HL-60 (cell line): Measurements from ENCODE around the gene MPG.

Source experiments
- DNase-seq, 2 experiments: peaks; one replicate each; pipeline ENCODE4 v3.0.0-alpha.2; 2010 to 2020; ENCODE audit warnings: low read depth in 1 of 2, low spot score in 1 of 2
- H3K27ac ChIP-seq: fragments of 250-450 bp; sonication (Bioruptor Pico); replicated peaks from 2 replicates; pipeline ENCODE4 v1.5.1; 2020; ENCODE audit warnings: mild to moderate bottlenecking, moderate library complexity
- H3K27me3 ChIP-seq: fragments of 250-450 bp; sonication (Bioruptor Pico); 2 replicates; pipeline ENCODE4 v1.5.1; 2021; ENCODE audit warnings: mild to moderate bottlenecking, moderate library complexity; ENCODE audit not compliant: insufficient read depth, poor library complexity, severe bottlenecking
- H3K4me3 ChIP-seq: replicated peaks from 2 replicates; pipeline ENCODE4 v1.5.1; 2011; ENCODE audit warnings: mild to moderate bottlenecking, control low read depth, low read length; ENCODE audit not compliant: insufficient read depth
- GABPA ChIP-seq: IDR thresholded peaks from 2 replicates; pipeline ENCODE4 v1.6.1; 2012; ENCODE audit warnings: low read depth
- POLR2AphosphoS5 ChIP-seq: IDR thresholded peaks from 2 replicates; pipeline ENCODE4 v1.6.1; 2012; ENCODE audit warnings: low read depth
- SPI1 ChIP-seq: IDR thresholded peaks from 2 replicates; pipeline ENCODE4 v1.6.1; 2012; ENCODE audit warnings: low read depth, mild to moderate bottlenecking, borderline replicate concordance
- TF ChIP-seq, protein P1 (sequence below): IDR thresholded peaks from one replicate; pipeline ENCODE4 v1.5.1; 2011; ENCODE audit warnings: low read length, control low read depth, inconsistent platforms; ENCODE audit not compliant: insufficient read depth
- TF ChIP-seq, protein P2 (sequence below): IDR thresholded peaks from 2 replicates; pipeline ENCODE4 v1.6.1; 2012; ENCODE audit warnings: low read depth; ENCODE audit not compliant: insufficient replicate concordance

Gene MPG

DNA sequence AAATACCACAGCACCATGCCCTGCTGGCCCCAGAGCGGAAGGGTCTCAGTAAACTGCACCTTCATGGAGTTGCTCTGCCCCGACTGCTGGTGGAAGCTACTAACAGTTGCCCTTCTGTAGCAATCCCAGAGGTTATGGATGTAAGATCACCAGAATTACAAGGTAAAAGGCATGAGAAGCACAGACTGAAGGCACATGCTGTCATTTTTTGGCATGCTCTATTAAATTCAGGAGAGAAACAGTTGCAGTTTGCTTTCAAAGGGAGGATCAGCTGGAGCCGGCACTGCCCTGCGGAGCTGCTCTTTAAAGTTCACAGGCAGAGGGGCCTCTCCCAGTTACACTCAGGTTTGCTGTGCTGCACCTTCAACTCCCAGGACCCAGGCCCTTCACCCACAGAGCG lies 41.3 kb downstream of the MPG start:
- DNase-seq = no peak
- no peak for TF ChIP-seq GABPA
- TF ChIP-seq, protein P1, sequence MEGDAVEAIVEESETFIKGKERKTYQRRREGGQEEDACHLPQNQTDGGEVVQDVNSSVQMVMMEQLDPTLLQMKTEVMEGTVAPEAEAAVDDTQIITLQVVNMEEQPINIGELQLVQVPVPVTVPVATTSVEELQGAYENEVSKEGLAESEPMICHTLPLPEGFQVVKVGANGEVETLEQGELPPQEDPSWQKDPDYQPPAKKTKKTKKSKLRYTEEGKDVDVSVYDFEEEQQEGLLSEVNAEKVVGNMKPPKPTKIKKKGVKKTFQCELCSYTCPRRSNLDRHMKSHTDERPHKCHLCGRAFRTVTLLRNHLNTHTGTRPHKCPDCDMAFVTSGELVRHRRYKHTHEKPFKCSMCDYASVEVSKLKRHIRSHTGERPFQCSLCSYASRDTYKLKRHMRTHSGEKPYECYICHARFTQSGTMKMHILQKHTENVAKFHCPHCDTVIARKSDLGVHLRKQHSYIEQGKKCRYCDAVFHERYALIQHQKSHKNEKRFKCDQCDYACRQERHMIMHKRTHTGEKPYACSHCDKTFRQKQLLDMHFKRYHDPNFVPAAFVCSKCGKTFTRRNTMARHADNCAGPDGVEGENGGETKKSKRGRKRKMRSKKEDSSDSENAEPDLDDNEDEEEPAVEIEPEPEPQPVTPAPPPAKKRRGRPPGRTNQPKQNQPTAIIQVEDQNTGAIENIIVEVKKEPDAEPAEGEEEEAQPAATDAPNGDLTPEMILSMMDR = no peak
- TF ChIP-seq POLR2AphosphoS5 = no peak
- TF ChIP-seq SPI1 = no peak
- TF ChIP-seq, protein P2, sequence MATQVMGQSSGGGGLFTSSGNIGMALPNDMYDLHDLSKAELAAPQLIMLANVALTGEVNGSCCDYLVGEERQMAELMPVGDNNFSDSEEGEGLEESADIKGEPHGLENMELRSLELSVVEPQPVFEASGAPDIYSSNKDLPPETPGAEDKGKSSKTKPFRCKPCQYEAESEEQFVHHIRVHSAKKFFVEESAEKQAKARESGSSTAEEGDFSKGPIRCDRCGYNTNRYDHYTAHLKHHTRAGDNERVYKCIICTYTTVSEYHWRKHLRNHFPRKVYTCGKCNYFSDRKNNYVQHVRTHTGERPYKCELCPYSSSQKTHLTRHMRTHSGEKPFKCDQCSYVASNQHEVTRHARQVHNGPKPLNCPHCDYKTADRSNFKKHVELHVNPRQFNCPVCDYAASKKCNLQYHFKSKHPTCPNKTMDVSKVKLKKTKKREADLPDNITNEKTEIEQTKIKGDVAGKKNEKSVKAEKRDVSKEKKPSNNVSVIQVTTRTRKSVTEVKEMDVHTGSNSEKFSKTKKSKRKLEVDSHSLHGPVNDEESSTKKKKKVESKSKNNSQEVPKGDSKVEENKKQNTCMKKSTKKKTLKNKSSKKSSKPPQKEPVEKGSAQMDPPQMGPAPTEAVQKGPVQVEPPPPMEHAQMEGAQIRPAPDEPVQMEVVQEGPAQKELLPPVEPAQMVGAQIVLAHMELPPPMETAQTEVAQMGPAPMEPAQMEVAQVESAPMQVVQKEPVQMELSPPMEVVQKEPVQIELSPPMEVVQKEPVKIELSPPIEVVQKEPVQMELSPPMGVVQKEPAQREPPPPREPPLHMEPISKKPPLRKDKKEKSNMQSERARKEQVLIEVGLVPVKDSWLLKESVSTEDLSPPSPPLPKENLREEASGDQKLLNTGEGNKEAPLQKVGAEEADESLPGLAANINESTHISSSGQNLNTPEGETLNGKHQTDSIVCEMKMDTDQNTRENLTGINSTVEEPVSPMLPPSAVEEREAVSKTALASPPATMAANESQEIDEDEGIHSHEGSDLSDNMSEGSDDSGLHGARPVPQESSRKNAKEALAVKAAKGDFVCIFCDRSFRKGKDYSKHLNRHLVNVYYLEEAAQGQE = no peak

DNA sequence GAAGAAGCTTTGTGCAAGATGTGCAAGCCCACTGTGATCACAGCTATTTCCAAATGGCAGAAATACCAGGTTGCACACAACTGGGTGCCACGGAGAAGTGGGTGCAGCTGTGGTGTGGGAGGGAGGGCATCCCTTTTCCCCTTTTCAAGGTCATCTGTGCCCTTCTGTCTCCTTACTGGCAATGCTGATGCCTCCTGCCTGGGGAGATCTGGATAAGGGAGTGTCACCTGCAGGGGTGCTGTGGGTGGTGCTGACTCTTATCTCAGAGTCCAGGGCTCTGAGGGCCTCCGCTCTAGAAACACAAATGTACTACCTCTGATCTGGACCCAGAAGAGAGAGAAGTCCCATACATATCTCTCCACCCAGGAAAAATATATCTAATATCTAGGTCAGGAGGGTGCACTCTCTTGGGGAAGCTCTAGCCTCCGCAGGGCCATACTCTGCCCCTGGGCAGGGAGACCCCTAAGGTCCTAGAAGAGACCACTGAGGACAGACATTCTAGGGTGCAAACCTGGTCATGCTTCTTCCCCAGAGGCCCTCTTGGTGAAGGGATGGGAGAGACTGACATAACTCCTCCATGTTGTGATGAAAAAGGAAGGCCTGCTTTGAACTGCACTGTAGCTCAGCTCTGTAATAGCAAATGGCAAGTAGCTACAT lies 41.9 kb downstream of the MPG start:
- DNase-seq = no peak
- no peak overlapping the region for H3K27ac ChIP-seq
- TF ChIP-seq POLR2AphosphoS5 (no peak), GABPA (no peak)
- TF ChIP-seq, protein P1 = no peak

More for the DNA sequence above, 41.3 kb downstream of the MPG start:
- Histone ChIP-seq H3K27me3 (no peaks in the 10 kb centered on the region), H3K4me3 (no peak overlapping the region), H3K27ac (no peak overlapping the region)

DNA sequence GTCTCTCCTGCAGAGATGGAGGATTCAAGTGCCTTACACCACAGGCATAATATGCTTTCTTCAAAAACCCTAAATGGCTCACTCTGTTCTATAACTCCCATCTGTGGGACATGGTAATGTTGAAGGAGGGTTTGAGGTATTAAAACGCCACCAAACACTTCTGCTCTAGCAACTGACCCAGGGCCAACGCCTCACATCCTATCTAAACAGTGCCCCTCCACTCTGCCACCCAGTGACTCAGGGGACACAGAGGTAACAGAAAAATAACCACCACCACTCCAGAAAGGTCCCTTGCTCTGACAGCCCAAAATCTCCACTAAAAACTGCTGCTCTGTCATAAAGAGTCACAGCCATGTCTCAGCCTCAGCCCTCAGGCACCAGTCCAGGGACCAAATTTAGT lies 42.7 kb downstream of the MPG start:
- no peak for TF ChIP-seq POLR2AphosphoS5
- TF ChIP-seq, protein P1 = no peak
- TF ChIP-seq, protein P2 = no peak
- TF ChIP-seq GABPA = no peak
- no peak for TF ChIP-seq SPI1
- no peaks in the 10 kb centered on the region for H3K27me3 ChIP-seq
- no peak overlapping the region for H3K27ac ChIP-seq
- no peak overlapping the region for H3K4me3 ChIP-seq
- no peak for DNase-seq

More for the DNA sequence above, 41.9 kb downstream of the MPG start:
- Histone ChIP-seq H3K4me3 (no peak overlapping the region), H3K27me3 (no peaks in the 10 kb centered on the region)

DNA sequence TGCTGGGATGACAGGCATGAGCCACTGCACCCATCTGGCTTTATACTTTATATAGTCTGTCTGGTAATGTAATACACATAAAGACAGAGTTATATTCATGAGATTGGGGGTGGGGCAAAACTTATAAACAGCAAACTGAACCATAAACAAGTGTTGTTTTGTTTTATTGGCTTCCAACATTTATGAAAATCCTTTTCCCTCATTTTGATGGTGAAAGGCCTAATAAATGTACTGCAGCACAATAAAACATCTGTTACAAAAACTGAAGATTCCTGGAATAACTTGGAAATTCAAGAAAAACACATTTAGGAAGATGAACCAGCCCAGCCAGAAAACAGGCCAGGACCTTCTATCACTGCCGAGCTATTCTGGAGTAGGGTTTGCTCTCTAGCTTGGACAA lies 44.3 kb downstream of the MPG start:
- DNase-seq = no peak
- Histone ChIP-seq H3K27me3 (no peaks in the 10 kb centered on the region), H3K4me3 (no peak overlapping the region), H3K27ac (no peak overlapping the region)
- TF ChIP-seq, protein P2 = no peak
- TF ChIP-seq GABPA (no peak), SPI1 (no peak), POLR2AphosphoS5 (no peak)
- TF ChIP-seq, protein P1 = no peak
